AG10803 (cell line): Measurements from ENCODE around the gene ZNF784.

Experiments used
- DNase-seq: peaks from one replicate; pipeline ENCODE4 v3.0.0; 2010; ENCODE audit warnings: low read depth
- H3K4me3 ChIP-seq: 2 replicates; pipeline ENCODE4 v1.5.1; 2011; ENCODE audit warnings: mild to moderate bottlenecking, low read length, control low read depth
- TF ChIP-seq, protein P1 (sequence below): conservative IDR thresholded peaks from 2 replicates; pipeline ENCODE4 v1.5.1; 2011; ENCODE audit warnings: mild to moderate bottlenecking, low read length, control low read depth, inconsistent platforms

The ZNF784 gene

GRCh38 chr19:55581823-55582223 lies 42.5 kb downstream of the ZNF784 start:
- DNase-seq = no peak
- TF ChIP-seq, protein P1, sequence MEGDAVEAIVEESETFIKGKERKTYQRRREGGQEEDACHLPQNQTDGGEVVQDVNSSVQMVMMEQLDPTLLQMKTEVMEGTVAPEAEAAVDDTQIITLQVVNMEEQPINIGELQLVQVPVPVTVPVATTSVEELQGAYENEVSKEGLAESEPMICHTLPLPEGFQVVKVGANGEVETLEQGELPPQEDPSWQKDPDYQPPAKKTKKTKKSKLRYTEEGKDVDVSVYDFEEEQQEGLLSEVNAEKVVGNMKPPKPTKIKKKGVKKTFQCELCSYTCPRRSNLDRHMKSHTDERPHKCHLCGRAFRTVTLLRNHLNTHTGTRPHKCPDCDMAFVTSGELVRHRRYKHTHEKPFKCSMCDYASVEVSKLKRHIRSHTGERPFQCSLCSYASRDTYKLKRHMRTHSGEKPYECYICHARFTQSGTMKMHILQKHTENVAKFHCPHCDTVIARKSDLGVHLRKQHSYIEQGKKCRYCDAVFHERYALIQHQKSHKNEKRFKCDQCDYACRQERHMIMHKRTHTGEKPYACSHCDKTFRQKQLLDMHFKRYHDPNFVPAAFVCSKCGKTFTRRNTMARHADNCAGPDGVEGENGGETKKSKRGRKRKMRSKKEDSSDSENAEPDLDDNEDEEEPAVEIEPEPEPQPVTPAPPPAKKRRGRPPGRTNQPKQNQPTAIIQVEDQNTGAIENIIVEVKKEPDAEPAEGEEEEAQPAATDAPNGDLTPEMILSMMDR = no peak
- no peak overlapping the region for H3K4me3 ChIP-seq

- TF ChIP-seq, protein P1 = no peak
These were observed 43.1 kb downstream of the ZNF784 start for GRCh38 chr19:55581145-55581822.

DNA sequence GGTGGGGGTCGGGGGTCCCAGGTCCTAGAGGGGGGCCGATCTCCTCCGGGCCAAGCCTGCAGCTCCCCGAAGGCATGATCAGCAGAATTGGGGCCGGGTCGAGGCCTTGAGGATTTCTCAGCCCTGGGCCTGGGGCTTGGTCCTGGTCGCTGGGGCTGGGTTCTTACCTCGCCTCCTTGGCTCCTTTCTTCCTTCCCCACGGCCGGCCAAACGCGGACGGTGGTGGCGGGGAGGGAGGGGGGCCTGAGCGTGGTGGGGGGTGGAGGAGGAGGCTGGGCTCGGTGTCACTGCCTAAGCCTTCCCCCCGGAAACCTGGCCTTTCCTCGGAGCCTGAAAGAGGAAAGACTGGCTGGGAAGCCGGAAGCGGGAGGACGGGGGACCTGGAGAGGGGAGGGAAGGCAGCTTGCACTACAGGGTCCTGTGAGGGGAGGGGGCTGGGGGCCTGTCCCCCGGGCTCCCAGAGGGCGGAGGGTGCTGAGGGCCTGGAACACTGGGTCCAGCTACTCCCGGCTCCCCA lies 43.7 kb downstream of the ZNF784 start, which contains the start of gene ZNF579:
ZNF579 (minus strand) TSS at position 221 of the 517 bp plus-strand sequence. CDS start 1,209 bp downstream, outside the sequence.
- DNase-seq = peak; percentile 89
- H3K4me3 ChIP-seq = peak within 1 kb of the TSS; percentile 93
- TF ChIP-seq, protein P1 = no peak

More at GRCh38 chr19:55581145-55581822, 43.1 kb downstream of the ZNF784 start:
- H3K4me3 ChIP-seq = peak overlapping the region; percentile 93
- no peak for DNase-seq

DNA sequence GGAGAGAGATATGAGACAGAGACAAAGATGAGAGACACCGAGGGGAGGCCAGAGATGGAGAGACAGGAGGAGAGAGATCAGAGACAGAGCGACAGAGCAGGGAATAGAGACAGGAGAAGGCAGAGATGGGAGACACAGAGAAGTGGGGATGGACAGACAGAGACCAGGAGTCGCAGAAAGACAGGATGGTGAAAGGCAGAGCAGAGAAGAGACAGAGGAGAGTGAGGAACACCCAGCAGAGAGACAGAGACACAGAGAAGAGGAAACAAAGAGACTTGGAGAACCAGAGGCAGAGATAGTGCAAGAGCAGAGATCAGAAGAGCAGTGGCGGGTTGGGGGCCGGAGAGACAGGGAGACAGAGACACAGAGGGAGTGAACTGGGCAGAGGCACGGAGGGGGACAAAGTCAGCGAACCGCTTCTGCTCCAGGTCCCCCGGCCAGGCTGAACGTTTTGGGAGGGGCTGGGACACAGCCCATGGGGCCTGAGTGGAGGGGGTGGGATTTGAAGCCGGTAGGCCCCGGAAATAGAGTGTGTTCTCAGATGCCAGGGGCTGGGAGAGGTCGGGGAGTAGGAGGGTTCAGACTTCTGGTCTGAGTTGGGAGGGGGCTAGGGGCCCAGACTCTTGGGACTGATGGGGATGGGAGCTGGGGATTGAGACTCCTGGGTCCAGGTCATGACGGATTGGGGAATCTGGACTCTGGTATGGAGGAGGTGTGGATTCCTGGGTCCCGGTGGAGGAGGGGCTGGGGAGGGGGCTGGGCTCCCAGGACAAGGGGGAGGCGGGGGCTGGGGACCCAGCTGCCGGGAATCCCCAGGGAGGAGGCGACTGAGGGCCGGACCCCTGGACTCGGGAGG lies 44.4 kb downstream of the ZNF784 start:
- H3K4me3 ChIP-seq = peak overlapping the region; percentile 93
- TF ChIP-seq, protein P1 = no peak
- DNase-seq = peak; percentile 36

- DNase-seq = no peak
- peak overlapping the region; percentile 93 for H3K4me3 ChIP-seq
- TF ChIP-seq, protein P1 = no peak
These were observed 45.3 kb downstream of the ZNF784 start for GRCh38 chr19:55578761-55579747.

DNA sequence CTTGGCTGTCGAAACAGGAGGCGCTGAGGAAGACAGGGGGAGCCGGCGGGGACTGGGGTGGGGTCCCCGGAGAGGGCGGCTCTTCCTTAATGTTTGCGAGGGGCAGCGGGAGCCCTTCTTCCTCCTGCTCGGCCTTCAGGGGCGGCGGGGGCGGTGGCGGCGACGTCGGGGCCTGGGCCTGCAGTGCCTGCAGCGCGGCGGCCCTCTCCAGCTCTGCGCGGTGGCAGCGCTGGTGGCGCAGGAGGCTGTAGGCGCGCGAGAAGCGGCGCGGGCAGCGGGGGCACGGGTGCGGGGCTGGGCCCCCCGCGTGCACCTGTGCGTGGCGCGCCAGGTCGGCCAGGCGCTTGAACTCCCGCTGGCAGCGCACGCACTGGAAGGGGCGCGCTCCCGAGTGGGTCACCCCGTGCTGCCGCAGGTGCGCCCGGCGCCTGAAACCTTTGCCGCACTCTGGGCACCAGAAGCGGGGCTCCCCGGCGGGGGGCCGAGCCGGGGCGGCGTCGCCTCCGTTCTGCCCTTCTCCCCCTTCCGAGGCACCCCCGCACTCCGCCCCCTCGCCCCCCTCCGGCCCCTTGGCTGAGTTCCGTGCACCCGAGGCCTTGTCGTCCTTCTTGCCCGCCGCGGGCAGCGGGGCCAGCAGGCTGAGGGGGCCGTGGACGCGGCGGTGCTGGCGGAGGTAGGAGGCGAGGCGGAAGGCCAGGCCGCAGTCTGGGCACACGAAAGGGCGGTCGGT lies 46.2 kb downstream of the ZNF784 start:
- TF ChIP-seq, protein P1 = no peak
- no peak overlapping the region for H3K4me3 ChIP-seq
- no peak for DNase-seq
